Muscle layer of duodenum (tissue), 2 donors: ENCODE results near the gene CST1.
"Not testable (repeated sequence)": the region's sequence is repeated elsewhere in the genome, so short reads cannot be mapped to it uniquely, and the experiment has no call there.

Experiments used
- H3K27ac ChIP-seq: one replicate; pipeline ENCODE4 v1.7.0; 2013; ENCODE audit warnings: mild to moderate bottlenecking, low read length
- H3K27me3 ChIP-seq: one replicate; pipeline ENCODE4 v1.7.0; 2013; ENCODE audit warnings: low read depth, mild to moderate bottlenecking, control low read depth, low read length
- H3K36me3 ChIP-seq, 2 donors: one replicate each; pipeline ENCODE4 v1.7.0; 2013; ENCODE audit warnings: low read length in 2 of 2, control low read depth in 1 of 2, mild to moderate bottlenecking in 1 of 2; ENCODE audit not compliant: insufficient read depth in 2 of 2, control insufficient read depth in 1 of 2
- H3K4me1 ChIP-seq, 2 donors: one replicate each; pipeline ENCODE4 v1.7.0; 2013; ENCODE audit warnings: low read length in 2 of 2, mild to moderate bottlenecking in 2 of 2, control low read depth in 1 of 2, moderate library complexity in 1 of 2; ENCODE audit not compliant: insufficient read depth in 2 of 2, control insufficient read depth in 1 of 2
- H3K4me3 ChIP-seq, 2 donors: one replicate each; pipeline ENCODE4 v1.7.0; 2013; ENCODE audit warnings: low read length in 2 of 2, low read depth in 1 of 2, mild to moderate bottlenecking in 1 of 2
- H3K9me3 ChIP-seq, 2 donors: one replicate each; pipeline ENCODE4 v1.7.0; 2013; ENCODE audit warnings: low read length in 2 of 2, control low read depth in 1 of 2, mild to moderate bottlenecking in 1 of 2; ENCODE audit not compliant: control insufficient read depth in 1 of 2
- donor health status: healthy.

The CST1 gene, protein sequence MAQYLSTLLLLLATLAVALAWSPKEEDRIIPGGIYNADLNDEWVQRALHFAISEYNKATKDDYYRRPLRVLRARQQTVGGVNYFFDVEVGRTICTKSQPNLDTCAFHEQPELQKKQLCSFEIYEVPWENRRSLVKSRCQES

DNA sequence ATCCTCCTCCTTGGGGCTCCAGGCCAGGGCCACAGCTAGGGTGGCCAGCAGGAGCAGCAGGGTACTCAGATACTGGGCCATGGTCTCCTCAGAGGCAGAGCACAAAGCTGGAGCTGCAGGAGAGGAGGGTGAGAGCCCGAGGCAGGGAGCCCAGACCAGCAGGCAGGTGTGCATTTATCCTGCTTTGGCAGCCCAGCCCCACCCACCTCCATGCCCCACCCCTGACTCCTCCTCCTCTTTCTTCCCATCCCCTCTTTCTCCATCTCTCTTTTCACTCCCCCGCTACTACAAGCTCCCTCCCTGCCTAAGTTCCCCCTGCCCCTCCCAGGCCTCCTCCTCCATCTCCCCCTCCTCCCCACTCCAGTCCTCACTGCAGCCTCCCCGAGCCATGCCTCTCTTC is at the start of gene CST1:
CST1 (minus strand) TSS at position 150 of the 400 bp plus-strand sequence; CDS start at position 81, 69 bp downstream.
- H3K4me1 ChIP-seq, H3K27ac ChIP-seq, H3K9me3 ChIP-seq, H3K36me3 ChIP-seq, H3K4me3 ChIP-seq, H3K27me3 ChIP-seq: not testable (repeated sequence)

DNA sequence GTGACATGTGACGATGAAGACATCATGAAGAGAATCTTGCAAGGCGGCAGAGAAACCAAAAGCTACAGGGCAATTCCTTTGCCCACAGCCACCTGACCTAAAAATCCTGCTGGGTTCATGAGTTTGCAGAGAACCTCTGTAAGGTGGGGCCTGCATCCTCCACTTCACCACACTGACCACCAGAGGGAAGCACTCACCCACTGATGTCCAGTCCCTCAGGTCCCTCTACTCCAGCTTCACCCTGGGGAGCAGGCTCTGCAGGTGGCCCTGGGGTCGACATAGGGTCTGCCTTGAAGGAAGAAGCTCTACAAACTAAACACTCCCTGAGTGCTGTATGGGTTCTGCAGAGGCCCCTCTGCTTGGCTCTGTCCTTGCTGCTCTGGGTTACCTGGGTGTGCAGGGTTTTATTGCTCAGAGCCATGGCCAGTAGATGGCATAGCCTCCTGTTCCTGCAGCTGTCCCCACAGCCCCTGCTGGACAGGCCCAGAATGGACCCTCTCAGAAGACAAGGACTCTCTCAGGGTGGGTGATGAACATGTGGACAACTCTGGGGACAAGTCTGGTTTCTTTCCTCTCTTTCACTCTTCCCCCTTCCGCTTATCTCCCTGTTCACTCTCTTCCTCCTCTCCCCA is 48.6 kb upstream of the CST1 start:
- not testable (repeated sequence) for H3K4me1 ChIP-seq, H3K9me3 ChIP-seq, H3K27ac ChIP-seq, H3K4me3 ChIP-seq, H3K36me3 ChIP-seq, H3K27me3 ChIP-seq

- H3K4me3 ChIP-seq = no peak overlapping the region
- no peaks in the 10 kb centered on the region for H3K9me3 ChIP-seq
- H3K4me1 ChIP-seq = no peaks in the 10 kb centered on the region
- no peaks in the 10 kb centered on the region for H3K27me3 ChIP-seq
- H3K36me3 ChIP-seq = no peaks in the 10 kb centered on the region
- no peak overlapping the region for H3K27ac ChIP-seq
Observed at GRCh38 chr20:23795526-23795925, 44.8 kb upstream of the CST1 start.

- H3K9me3 ChIP-seq = no peaks in the 10 kb centered on the region
- H3K27ac ChIP-seq = no peak overlapping the region
- no peaks in the 10 kb centered on the region for H3K36me3 ChIP-seq
- H3K4me1 ChIP-seq = no peaks in the 10 kb centered on the region
- H3K27me3 ChIP-seq = no peaks in the 10 kb centered on the region
- H3K4me3 ChIP-seq = no peak overlapping the region
Observed at GRCh38 chr20:23794841-23795240, 44.1 kb upstream of the CST1 start.

GRCh38 chr20:23794065-23794464 is 43.3 kb upstream of the CST1 start:
- H3K4me1 ChIP-seq = no peaks in the 10 kb centered on the region
- no peaks in the 10 kb centered on the region for H3K36me3 ChIP-seq
- no peaks in the 10 kb centered on the region for H3K9me3 ChIP-seq
- no peaks in the 10 kb centered on the region for H3K27me3 ChIP-seq
- no peak overlapping the region for H3K27ac ChIP-seq
- no peak overlapping the region for H3K4me3 ChIP-seq

DNA sequence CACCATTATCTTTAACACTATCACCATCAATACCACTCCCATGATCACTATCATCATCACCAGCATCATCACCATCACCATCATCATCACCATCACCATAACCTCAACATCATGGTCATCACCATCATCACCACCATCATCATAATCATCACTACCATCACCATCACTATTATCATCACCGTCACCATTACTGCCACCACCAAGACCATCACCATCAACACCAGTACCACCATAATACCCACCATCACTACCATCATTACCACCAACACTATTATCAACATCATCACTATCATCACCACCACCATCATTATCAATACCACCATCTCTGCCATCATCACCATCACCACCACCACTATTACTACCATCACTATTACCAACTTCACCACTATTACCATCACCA is 32.7 kb upstream of the CST1 start:
- no peaks in the 10 kb centered on the region for H3K27me3 ChIP-seq
- no peaks in the 10 kb centered on the region for H3K4me1 ChIP-seq
- no peaks in the 10 kb centered on the region for H3K9me3 ChIP-seq
- H3K36me3 ChIP-seq = no peaks in the 10 kb centered on the region
- no peak overlapping the region for H3K4me3 ChIP-seq
- H3K27ac ChIP-seq = no peak overlapping the region

DNA sequence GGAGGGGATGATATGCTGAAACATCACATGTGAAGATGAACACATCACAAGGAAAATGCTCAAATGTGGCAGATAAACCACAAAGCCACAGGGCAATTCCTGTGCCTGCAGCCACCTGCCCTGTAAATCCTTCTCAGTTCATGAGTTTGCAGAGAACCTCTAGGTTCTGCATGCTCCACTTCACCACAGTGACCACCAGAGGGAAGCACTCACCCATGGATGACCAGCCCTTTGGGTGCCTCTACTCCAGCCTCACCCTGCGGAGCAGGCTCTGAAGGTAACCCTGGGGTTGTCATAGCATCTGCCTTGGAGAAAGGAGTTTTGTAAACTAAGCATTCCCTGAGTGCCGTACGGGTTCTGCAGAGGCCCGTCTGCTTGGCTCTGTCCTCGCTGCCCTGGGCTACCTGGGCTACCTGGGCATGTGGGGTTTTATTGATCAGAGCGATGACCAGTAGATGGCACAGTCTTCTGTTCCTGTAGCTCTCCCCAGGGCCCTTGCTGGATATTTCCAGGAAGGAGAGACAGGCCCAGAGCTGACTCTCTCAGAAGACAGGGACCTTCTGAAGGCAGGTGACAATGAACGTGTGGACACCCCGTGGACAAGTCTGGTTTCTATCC is 31.7 kb upstream of the CST1 start:
- no peaks in the 10 kb centered on the region for H3K9me3 ChIP-seq
- H3K4me3 ChIP-seq = no peak overlapping the region
- H3K27ac ChIP-seq = no peak overlapping the region
- no peaks in the 10 kb centered on the region for H3K4me1 ChIP-seq
- no peaks in the 10 kb centered on the region for H3K36me3 ChIP-seq
- H3K27me3 ChIP-seq = no peaks in the 10 kb centered on the region

- H3K4me1 ChIP-seq, H3K36me3 ChIP-seq, H3K4me3 ChIP-seq, H3K9me3 ChIP-seq, H3K27ac ChIP-seq, H3K27me3 ChIP-seq: not testable (repeated sequence)
Observed at GRCh38 chr20:23778676-23779075, 27.9 kb upstream of the CST1 start.

GRCh38 chr20:23777380-23777779 is 26.6 kb upstream of the CST1 start:
- not testable (repeated sequence) for H3K9me3 ChIP-seq, H3K4me3 ChIP-seq, H3K27ac ChIP-seq, H3K27me3 ChIP-seq, H3K4me1 ChIP-seq, H3K36me3 ChIP-seq

GRCh38 chr20:23776067-23776771 is 25.5 kb upstream of the CST1 start:
- Histone ChIP-seq H3K27me3 (no peaks in the 10 kb centered on the region), H3K4me1 (no peaks in the 10 kb centered on the region), H3K36me3 (no peaks in the 10 kb centered on the region), H3K4me3 (no peak overlapping the region), H3K9me3 (no peaks in the 10 kb centered on the region), H3K27ac (no peak overlapping the region)

- Histone ChIP-seq H3K27me3 (no peaks in the 10 kb centered on the region), H3K4me3 (no peak overlapping the region), H3K27ac (no peak overlapping the region), H3K36me3 (no peaks in the 10 kb centered on the region), H3K4me1 (no peaks in the 10 kb centered on the region), H3K9me3 (no peaks in the 10 kb centered on the region)
Observed at GRCh38 chr20:23774081-23774480, 23.3 kb upstream of the CST1 start.
